SK-N-MC (cell line): ENCODE measurements around the gene MED29.

Source experiments
- EZH2 ChIP-seq: fragments of 200-600 bp; sonication (generic); IDR thresholded peaks from one replicate; pipeline ENCODE4 v1.6.1; 2017; ENCODE audit warnings: antibody characterized with exemption
- FOXP2 ChIP-seq: optimal IDR thresholded peaks from 2 replicates; pipeline ENCODE3; 2011; ENCODE audit warnings: mild to moderate bottlenecking, moderate library complexity; ENCODE audit not compliant: insufficient read depth; ENCODE audit errors: extremely low read length, control extremely low read depth

DNA sequence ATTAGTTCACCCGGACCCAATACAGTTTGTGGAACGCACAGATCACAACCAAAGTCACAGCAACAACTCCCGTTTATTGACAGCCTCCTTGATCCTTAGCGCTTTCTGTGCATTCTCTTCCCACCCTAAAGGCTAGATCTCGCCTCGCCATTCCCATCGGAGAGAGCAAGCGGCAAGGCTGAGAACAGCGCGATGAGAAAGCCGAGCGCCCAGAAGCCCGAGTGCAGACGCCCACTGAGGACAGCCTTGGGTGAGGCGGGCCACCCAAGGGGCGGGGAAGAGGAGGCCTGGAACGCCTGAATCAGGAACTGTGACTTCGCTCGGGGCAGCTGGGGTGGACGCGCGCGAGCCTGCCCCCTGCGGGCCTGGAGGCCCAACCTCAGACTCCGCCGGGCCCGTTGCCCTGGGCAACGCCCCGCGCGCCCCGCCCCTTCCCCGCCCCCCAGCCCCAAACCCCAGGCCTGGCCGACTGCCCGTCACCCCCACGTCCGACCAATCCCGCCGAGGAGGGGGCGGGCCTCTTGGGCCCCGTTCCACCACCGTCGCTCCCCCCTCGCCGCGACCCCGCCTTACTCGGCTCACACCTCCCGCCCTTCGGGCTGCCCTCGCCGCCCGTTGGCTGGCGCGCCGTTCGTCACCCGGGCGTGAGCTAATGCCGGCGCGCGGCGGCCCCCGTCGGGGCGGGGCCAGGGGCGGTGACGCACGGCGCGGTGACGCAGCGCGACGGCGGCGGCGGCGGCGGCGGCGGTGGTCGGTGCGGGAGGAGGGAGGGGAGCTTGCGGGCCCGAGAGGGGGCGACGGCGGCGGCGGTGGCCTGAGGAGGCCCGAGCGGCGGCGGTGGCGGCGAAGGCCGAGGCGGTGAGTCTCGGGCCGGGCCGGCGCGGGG is 49.2 kb upstream of the MED29 start, which contains the start of gene SAMD4B:
- no peak for TF ChIP-seq FOXP2
- no peak for TF ChIP-seq EZH2
